Spleen (tissue), 7 donors: ENCODE results near the gene TMEM219.

Source experiments
- CTCF ChIP-seq, 11 experiments: fragments of 200-600 bp in 7 of 11; fragments of 450-650 bp in 4 of 11; sonication (generic) in 4 of 11; IDR thresholded peaks in 8 of 11; conservative IDR thresholded peaks in 3 of 11; 1 replicate in 7 of 11; 2 replicates in 4 of 11; pipeline versions ENCODE4 v1.4.0 to v1.8.0; 2016 to 2021; ENCODE audit warnings: antibody characterized with exemption in 11 of 11, inconsistent platforms in 4 of 11, mild to moderate bottlenecking in 1 of 11
- POLR2A ChIP-seq, 3 donors: fragments of 450-650 bp; IDR thresholded peaks; one replicate each; pipeline ENCODE4 v1.5.1; 2017; ENCODE audit warnings: antibody characterized with exemption in 3 of 3, mild to moderate bottlenecking in 1 of 3
- POLR2AphosphoS5 ChIP-seq, 3 donors: sonication (generic); formaldehyde crosslinking; IDR thresholded peaks; one replicate each; pipeline ENCODE4 v1.5.1; 2017; ENCODE audit warnings: antibody characterized with exemption in 3 of 3
- donor health status: DM: no; HTN: no; CAD: no; lungs with moderate emphysema.
- donor health status: DM: no; HTN: no; CAD: no.
- donor health status: DM: no; HTN: no; CAD: no.

- TF ChIP-seq CTCF (IDR thresholded peaks at IDR 0.05 in 8 of 11, conservative IDR thresholded peaks at IDR 0.05 in 3 of 11) (peak in 2 of 11 experiments; percentile 3 to 30), POLR2AphosphoS5 (IDR thresholded peaks at IDR 0.05) (peak; percentile 97 to 98 (median 98)), POLR2A (IDR thresholded peaks at IDR 0.05) (peak in 2 of 3 donors; percentile 47 to 85)
Observed at GRCh38 chr16:29925781-29926710, 35.8 kb upstream of the TMEM219 start, which contains the start of gene KCTD13.
